HG03139 (cell line): Measurements from ENCODE around the gene C1orf159.
"Not testable (repeated sequence)": the region's sequence is repeated elsewhere in the genome, so short reads cannot be mapped to it uniquely, and the experiment has no call there.

ENCODE experiments used
- ATAC-seq: cut with Tn5 transposase; IDR thresholded peaks from one replicate; pipeline ENCODE4 v1.9.1; 2021; ENCODE audit not compliant: unreplicated experiment

Gene C1orf159

DNA sequence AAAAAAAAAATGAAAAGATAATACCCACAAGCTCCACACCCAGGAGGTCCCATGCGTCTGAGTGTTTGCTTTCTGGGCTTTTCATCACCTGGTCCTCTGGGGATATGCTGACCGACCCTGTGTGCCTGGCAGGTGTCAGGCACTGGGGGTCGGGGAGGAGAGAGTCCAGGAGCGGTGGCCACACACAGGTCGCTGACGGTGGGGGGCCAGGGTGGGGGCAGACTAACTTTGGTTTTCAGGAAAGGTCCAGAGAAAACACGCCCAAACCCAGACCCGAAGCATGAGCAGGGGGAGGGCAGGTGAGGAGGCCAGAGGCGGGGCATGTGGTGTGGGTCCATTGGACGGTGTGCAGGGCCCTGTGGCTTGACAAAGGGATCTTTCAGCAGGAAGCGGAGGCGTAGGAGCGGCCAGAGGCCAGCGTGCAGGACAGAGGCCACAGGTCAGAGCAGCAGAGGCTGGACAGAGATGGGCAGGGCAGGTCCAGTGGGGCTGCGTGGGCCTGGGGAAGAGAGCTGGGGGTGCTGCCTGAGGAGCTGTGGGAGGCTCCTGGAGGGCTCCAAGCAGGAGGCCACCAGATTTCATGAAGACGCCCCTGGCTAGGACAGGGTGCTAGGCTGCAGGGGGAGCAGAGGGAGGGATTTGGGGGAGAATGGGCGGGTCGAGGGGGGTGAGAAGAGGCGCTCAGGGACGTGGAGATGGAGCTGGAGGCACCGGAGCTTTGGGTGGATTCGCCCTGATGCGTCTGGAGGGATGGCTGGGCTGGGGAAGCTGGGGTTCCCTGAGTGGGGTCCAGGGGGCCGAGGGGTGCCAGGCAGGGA, 57.6 kb downstream of the C1orf159 start:
- no peak for ATAC-seq

DNA sequence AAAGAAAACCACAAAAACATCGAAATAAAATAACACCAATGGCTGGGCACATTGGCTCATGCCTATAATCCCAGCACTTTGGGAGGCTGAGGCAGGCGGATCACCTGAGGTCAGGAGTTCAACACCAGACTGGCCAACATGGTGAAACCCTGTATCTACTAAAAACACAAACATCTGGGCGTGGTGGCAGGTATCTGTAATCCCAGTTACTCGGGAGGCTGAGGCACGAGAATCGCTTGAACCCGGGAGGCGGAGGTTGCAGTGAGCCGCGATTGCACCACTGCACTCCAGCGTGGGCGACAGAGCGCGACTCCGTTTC, 58.2 kb downstream of the C1orf159 start:
- not testable (repeated sequence) for ATAC-seq

DNA sequence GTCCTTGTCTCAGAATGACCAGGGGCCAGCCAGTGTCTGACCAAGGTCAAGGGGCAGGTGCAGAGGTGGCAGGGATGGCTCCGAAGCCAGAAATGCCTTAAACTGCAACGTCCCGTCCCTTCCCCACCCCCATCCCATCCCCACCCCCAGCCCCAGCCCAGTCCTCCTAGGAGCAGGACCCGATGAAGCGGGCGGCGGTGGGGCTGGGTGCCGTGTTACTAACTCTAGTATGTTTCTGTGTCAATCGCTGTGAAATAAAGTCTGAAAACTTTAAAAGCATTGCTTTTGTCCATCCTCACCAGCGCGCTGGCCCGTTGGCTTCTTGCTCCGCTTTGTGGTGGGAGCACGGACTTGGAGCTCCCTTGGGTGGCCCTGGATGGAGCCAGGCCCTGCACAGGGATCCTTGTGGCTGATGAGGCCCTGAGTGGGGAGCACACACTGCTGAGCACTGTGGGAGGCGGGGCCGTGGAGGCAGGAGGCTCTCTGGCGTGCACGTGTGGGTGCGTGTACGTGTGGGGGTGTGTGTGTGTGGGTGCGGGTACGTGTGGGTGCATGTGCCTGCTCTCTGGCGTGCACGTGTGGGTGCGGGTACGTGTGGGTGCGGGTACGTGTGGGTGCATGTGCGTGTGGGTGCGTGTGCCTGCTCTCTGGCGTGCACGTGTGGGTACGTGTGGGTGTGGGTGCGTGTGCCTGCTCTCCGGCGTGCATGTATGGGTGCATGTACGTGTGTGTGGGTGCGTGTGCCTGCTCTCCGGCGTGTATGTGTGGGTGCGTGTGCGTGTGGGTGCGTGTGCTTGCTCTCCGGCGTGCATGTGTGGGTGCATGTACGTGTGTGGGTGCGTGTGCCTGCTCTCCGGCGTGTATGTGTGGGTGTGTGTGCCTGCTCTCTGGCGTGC, 59.8 kb downstream of the C1orf159 start:
- no peak for ATAC-seq

DNA sequence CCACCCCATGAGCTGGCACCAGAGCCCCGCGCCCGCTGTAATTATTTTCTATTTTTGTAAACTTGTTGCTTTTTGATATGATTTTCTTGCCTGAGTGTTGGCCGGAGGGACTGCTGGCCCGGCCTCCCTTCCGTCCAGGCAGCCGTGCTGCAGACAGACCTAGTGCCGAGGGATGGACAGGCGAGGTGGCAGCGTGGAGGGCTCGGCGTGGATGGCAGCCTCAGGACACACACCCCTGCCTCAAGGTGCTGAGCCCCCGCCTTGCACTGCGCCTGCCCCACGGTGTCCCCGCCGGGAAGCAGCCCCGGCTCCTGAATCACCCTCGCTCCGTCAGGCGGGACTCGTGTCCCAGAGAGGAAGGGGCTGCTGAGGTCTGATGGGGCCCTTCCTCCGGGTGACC, 60.9 kb downstream of the C1orf159 start:
- no peak for ATAC-seq

DNA sequence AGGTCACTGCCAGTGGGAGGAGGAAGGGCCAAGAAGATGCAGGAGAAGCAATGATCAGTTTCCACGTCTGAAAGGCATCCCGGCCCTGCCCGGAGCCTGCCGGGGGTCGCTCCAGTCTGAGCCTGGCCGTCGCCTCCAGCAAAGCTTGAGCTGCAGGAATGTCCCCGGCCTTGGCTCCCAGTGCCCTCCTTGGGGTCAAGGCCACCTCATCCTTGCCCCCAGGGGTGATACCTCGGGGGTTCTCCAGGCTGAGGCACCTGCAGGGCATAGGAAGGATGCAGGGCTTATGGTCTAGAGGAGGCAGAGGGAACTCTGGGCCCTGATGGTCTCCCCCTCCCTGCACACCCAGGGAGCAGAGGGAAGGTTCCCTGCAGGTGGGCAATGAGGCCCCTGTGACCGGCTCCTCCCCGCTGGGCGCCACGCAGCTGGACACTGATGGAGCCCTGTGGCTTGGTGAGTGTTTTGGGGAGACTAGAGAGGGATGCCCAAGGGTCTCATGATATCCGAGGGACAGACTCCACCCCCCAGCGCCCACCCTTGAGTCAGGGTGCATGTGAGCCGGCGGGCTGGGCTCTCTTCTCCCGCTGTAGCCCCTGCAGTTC, 61.7 kb downstream of the C1orf159 start:
- ATAC-seq, result no peak

DNA sequence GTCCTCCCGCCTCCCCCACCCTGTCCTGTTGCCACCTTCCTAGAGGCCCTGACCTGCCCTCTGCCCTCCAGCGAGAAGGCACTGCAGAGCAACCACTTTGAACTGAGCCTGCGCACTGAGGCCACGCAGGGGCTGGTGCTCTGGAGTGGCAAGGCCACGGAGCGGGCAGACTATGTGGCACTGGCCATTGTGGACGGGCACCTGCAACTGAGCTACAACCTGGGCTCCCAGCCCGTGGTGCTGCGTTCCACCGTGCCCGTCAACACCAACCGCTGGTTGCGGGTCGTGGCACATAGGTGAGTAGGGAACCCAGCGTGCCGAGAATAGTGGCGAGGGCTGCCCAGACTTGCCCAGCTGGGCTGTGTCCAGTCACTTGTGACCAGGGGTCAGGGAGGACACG, 62.2 kb downstream of the C1orf159 start:
- no peak for ATAC-seq

DNA sequence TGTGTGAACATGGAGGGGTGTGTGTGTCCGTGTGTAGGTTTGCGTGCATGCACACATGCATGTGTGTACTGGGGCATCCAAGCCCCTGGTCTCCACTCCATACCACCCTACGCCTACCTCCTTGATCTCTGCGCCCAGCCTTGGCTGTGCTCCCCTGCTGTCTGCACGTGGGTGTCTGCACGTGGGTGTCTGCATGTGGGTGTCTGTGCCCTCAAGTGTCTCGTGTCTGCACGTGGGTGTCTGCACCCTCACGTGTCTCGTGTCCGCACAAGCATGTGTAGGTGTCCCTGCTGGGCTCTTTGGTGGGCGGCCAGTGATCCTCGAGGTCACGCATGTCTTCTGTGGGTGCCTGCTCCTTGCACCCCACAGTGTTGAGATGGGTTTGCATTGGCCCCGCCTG, 62.9 kb downstream of the C1orf159 start:
- ATAC-seq, result no peak

DNA sequence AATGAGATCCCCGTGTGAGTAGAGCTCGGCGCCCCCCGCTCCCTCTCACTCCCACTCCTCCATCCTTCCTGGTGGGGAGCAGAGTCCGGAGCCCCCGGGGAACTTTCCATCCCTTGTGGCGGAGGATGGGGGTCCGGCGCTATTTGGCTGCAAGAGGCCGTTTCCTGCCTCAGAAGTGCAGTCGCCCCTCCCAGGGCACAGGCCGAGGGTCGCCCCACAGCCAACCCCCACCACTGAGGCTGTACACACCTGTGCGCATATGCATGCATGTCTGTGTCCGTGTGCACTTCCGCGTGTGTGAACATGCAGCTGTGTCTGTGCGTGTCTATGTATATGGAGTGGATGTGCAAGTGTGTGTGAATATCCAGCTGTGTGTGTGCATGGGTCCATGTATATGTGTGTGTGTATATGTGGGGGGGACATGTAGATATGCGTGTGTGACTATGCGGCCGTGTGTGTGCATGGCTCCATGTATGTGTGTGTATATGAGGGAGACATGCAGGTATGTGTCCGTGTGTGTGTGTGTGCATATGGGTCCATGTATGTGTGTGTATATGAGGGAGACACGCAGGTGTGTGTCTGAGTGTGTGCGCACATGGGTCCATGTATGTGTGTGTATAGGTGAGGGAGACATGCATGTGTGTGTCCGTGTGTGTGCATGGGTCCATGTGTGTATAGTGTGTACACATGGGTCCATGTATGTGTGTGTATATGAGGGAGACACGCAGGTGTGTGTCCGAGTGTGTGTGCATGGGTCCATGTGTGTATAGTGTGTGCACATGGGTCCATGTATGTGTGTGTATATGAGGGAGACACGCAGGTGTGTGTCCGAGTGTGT, 63.7 kb downstream of the C1orf159 start:
- ATAC-seq, result no peak

DNA sequence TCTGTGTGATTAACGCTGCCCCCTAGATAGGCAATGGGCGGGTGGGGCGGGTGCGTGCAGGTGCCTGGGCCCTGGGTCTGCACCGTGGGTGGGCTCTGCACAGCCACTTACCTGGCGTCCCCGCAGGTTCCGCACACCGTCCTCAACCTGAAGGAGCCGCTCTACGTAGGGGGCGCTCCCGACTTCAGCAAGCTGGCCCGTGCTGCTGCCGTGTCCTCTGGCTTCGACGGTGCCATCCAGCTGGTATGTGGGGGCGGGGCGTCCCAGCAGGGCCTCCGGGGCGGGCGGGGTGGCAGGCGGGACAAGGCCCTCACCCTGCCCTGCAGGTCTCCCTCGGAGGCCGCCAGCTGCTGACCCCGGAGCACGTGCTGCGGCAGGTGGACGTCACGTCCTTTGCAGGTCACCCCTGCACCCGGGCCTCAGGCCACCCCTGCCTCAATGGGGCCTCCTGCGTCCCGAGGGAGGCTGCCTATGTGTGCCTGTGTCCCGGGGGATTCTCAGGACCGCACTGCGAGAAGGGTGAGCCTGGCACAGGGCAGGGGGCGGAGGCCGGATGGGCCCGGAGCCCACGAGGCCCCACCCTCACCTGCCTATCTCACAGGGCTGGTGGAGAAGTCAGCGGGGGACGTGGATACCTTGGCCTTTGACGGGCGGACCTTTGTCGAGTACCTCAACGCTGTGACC, 64.6 kb downstream of the C1orf159 start:
- no peak for ATAC-seq

DNA sequence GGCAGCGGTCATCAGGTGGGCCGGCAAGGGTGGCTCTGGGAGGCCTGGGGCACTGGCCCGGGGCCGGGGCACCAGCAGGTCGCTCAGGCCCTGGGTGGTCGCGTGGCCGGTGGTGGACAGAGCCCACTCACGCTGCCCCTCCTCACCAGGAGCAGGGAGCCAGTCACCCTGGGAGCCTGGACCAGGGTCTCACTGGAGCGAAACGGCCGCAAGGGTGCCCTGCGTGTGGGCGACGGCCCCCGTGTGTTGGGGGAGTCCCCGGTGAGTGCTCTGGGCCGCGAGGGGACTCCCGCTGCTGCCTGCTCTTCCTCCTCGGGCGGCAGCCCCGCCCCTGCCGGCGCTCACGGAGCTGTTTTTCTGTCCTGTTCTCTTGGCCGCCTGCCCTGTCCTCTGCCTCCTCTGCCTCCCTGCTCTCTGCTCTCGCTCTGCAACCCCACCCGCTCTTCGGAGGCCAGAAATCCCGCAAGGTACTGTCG, 65.3 kb downstream of the C1orf159 start:
- no peak for ATAC-seq

DNA sequence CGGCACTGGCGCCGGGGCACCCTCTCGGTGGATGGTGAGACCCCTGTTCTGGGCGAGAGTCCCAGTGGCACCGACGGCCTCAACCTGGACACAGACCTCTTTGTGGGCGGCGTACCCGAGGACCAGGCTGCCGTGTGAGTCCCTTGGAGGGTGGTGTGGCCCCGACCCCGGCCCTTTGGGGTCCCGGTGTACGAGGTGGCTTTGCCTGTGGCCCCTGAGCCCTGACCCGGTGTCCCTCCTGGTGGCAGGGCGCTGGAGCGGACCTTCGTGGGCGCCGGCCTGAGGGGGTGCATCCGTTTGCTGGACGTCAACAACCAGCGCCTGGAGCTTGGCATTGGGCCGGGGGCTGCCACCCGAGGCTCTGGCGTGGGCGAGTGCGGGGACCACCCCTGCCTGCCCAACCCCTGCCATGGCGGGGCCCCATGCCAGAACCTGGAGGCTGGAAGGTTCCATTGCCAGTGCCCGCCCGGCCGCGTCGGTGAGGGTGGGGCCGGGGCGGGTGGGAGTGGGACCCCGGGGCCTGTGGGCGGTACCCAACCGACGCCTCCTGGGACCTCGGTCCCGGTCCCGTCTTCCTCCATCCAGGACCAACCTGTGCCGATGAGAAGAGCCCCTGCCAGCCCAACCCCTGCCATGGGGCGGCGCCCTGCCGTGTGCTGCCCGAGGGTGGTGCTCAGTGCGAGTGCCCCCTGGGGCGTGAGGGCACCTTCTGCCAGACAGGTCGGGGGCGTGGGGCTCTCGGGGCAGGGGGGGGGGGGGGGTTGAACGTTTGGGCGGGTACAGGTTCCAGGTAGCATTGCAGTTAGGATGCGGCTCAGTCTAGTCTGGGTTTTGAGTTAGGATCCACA, 66.3 kb downstream of the C1orf159 start:
- ATAC-seq, result no peak

DNA sequence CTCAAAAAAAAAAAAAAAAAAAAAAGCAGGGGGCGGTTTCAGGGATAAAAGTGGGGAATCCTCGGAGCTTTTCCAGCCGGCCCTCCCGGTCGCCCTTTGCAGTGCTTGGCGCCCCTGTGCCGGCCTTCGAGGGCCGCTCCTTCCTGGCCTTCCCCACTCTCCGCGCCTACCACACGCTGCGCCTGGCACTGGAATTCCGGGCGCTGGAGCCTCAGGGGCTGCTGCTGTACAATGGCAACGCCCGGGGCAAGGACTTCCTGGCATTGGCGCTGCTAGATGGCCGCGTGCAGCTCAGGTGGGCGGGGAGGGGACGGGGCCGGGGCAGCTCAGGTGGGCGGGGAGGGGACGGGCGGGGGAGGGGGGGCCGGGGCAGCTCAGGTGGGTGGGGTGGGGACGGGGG, 67.1 kb downstream of the C1orf159 start:
- no peak for ATAC-seq

DNA sequence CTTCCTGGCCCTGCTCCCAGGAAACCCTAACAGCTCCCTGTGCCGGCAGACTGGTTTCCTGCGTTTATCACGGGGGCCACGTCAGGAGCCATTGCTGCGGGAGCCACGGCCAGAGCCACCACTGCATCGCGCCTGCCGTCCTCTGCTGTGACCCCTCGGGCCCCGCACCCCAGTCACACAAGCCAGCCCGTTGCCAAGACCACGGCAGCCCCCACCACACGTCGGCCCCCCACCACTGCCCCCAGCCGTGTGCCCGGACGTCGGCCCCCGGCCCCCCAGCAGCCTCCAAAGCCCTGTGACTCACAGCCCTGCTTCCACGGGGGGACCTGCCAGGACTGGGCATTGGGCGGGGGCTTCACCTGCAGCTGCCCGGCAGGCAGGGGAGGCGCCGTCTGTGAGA, 67.9 kb downstream of the C1orf159 start:
- ATAC-seq, result no peak

DNA sequence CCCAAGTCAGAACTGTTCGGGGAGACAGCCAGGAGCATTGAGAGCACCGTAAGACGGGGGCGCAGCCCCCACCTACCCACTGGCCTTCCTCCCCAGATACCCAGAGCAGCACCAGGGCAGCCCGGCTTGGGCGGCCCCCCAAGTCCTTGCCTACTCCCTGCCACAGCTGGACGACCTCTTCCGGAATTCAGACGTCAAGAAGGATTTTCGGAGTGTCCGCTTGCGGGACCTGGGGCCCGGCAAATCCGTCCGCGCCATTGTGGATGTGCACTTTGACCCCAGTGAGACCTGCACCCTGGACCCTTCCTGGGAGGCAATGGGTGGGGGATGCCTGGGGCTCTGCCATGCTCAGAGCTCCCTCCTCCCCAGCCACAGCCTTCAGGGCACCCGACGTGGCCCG, 68.5 kb downstream of the C1orf159 start:
- ATAC-seq, result no peak

DNA sequence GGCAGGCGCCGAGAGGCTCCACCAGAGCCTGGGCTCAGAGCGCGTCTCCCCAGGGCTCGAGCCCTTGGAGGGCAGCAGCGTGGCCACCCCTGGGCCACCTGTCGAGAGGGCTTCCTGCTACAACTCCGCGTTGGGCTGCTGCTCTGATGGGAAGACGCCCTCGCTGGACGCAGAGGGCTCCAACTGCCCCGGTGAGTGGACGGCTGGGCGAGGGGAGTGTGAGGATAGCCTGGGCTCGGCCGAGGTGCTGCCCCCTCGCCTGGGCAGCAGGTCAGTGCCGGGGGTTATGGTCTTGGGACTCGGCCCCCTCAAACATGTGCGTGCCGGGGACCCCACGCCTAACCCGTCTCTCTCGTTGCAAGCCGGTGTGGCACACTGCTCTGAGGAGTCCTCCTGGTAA, 69.1 kb downstream of the C1orf159 start:
- ATAC-seq, result no peak

DNA sequence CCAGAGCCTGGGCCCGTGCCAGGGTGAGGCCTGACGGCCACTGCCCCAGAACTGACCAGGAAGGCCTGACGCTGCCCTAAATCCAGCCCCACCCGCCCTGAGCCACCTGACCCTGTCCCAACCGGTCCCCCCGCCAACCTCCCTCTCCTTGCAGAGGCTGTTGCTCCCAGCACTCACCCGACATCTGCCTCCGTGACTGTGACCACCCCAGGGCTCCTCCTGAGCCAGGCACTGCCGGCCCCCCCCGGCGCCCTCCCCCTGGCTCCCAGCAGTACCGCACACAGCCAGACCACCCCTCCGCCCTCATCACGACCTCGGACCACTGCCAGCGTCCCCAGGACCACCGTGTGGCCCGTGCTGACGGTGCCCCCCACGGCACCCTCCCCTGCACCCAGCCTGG, 69.6 kb downstream of the C1orf159 start:
- ATAC-seq, result no peak

DNA sequence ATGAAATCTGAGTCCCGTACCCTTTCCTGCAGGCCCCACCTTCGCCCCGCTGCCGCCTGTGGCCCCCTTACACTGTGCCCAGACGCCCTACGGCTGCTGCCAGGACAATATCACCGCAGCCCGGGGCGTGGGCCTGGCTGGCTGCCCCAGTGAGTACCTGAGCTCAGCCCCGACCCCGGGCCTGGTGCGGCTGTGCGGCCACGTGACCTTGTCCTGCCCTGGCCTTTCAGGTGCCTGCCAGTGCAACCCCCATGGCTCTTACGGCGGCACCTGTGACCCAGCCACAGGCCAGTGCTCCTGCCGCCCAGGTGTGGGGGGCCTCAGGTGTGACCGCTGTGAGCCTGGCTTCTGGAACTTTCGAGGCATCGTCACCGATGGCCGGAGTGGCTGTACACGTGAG, 70.8 kb downstream of the C1orf159 start:
- no peak for ATAC-seq

DNA sequence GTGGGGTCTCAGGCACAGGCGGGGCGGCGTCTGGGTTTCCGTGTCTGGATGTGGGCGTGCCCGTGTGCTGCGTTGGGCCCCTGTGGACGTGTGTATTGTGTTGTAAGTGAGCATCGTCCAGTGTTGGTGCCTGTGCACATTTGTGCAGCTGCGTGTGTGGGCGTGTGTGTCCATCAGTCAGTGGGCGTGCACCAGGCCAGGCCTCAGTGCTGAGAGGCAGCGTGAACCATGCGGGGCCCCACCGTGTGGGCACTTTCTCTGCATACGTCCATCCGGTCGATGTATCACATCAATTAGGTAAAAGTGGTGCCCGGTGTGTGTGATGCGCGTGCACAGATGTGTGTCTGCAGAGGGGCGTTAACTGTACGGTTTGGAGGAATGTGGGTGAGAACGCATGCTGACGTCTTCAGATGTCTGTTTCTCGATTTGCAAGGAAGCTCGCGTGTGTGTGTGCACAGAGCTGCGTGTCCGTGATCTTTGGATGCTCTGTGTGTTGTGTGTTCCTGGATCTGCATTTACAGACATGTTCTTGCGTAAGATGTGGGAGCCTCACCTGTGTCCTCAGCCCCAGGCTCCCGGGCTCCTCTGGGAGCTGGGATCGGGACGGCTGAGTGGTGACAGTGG, 71.3 kb downstream of the C1orf159 start:
- no peak for ATAC-seq

DNA sequence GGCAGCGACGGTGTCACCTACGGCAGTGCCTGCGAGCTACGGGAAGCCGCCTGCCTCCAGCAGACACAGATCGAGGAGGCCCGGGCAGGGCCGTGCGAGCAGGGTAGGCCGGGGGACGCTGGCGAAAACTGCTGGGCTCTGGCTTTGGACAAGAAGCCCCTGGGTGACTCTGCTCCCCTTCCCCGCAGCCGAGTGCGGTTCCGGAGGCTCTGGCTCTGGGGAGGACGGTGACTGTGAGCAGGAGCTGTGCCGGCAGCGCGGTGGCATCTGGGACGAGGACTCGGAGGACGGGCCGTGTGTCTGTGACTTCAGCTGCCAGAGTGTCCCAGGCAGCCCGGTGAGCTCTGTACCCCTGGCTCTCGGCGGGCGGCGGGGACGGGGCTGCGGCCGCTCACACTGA, 72.0 kb downstream of the C1orf159 start:
- no peak for ATAC-seq
